Uterus (tissue), 2 donors: Measurements from ENCODE around the gene PSME3IP1.

Experiments
- POLR2A ChIP-seq, 2 donors: fragments of 450-650 bp; IDR thresholded peaks; one replicate each; pipeline ENCODE4 v1.6.1; 2016; ENCODE audit warnings: antibody characterized with exemption in 2 of 2, mild to moderate bottlenecking in 1 of 2, moderate library complexity in 1 of 2
- TF ChIP-seq, protein P1 (sequence below), 4 experiments: fragments of 200-600 bp in 2 of 4; fragments of 450-650 bp in 2 of 4; sonication (generic) in 2 of 4; IDR thresholded peaks; one replicate each; pipeline ENCODE4 v1.5.1; 2016 to 2019; ENCODE audit warnings: antibody characterized with exemption in 4 of 4, mild to moderate bottlenecking in 2 of 4, moderate library complexity in 1 of 4

DNA sequence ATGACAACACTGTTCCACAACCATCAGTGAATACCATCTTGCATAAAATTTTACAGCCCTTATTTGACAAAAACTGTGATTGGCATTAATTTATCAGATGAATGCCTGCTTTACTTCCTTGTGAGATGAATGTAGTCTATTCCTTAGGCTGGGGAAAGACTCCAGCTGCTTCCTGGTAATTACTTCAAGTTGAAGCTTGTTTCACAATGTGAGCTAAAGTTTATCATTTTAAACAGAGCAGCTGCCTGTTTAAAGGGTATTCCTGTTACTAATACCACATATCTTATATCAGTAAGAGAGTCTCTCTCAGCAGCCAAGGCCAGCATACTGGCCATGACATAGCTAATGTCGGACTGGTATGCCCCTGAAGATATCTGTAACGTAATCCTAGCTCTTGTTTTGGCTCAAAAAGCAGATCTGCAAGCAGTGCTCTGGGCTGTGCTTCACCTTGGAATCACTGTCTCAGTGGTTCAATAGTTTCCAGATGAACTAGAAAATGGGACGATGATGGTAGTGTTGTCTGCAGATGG lies 46.0 kb upstream of the PSME3IP1 start:
- TF ChIP-seq, protein P1, sequence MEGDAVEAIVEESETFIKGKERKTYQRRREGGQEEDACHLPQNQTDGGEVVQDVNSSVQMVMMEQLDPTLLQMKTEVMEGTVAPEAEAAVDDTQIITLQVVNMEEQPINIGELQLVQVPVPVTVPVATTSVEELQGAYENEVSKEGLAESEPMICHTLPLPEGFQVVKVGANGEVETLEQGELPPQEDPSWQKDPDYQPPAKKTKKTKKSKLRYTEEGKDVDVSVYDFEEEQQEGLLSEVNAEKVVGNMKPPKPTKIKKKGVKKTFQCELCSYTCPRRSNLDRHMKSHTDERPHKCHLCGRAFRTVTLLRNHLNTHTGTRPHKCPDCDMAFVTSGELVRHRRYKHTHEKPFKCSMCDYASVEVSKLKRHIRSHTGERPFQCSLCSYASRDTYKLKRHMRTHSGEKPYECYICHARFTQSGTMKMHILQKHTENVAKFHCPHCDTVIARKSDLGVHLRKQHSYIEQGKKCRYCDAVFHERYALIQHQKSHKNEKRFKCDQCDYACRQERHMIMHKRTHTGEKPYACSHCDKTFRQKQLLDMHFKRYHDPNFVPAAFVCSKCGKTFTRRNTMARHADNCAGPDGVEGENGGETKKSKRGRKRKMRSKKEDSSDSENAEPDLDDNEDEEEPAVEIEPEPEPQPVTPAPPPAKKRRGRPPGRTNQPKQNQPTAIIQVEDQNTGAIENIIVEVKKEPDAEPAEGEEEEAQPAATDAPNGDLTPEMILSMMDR (IDR thresholded peaks at IDR 0.05) = no peak
- TF ChIP-seq POLR2A (IDR thresholded peaks at IDR 0.05) = no peak
